K562 (cell line): ENCODE measurements around the gene ZNF835. TPM values are rescaled to one million over a fixed set of nuclear protein-coding genes. Genes with fewer than 3 reads are reported as not detected.
A peak's percentile ranks its signal among the peaks of the same experiment; 100 is the strongest.

Experiments
- ATAC-seq: fragments of 200-7000 bp; cut with Tn5 transposase; 3 replicates; pipeline ENCODE4 v1.9.1; 2020; ENCODE audit warnings: moderate library complexity
- BruUV-seq: library from RNA; stranded (reverse); fragments of 400-500 nt; replicated peaks from 2 replicates; lab custom pipeline; 2021; lab: Mats Ljungman, UMichigan
- CTCF ChIA-PET: fragments of 300-600 bp; formaldehyde crosslinking; extraction: SDS; loops from one replicate; lab custom pipeline; 2021; ENCODE audit warnings: low intra/inter-chr PET ratio; lab: Yijun Ruan, JAX
- POLR2A ChIA-PET: fragments of 300-600, 350-650 bp; sonication (Branson Sonifier 250); formaldehyde crosslinking; extraction: SDS; loops from one replicate; lab custom pipeline; 2021; ENCODE audit warnings: antibody characterized with exemption, inconsistent platforms; lab: Yijun Ruan, JAX
- DNase-seq, 4 experiments: peaks; one replicate each; pipeline versions ENCODE4 v3.0.0 to v3.0.0-alpha.2; 2011 to 2018; ENCODE audit warnings: low spot score in 3 of 4, mixed read lengths in 3 of 4; ENCODE audit errors: extremely low read depth in 1 of 4
- FAIRE-seq: peaks from 2 replicates; lab custom pipeline; 2011; peaks lifted over from hg19 to GRCh38; lab: Jason Lieb, UNC
- H2AFZ ChIP-seq: 2 replicates; pipeline ENCODE4 v1.6.0; 2011; ENCODE audit warnings: low read depth, low read length, control low read depth, inconsistent platforms
- H3K27ac ChIP-seq: fragments of 200-600 bp; 3 replicates; pipeline ENCODE4 v1.8.0; 2011; ENCODE audit warnings: low read depth, mild to moderate bottlenecking, control low read depth, inconsistent platforms, low read length, moderate library complexity, mixed read lengths; ENCODE audit errors: extremely low read depth
- H3K27me3 ChIP-seq, 2 experiments: fragments of 300-600 bp in 1 of 2; 2 replicates in 1 of 2; 3 replicates in 1 of 2; pipeline versions ENCODE4 v1.6.0 to v1.8.0; 2011; ENCODE audit warnings: inconsistent platforms in 2 of 2, low read length in 2 of 2, mild to moderate bottlenecking in 1 of 2, mixed read lengths in 1 of 2, moderate library complexity in 1 of 2; ENCODE audit not compliant: control insufficient read depth in 2 of 2, insufficient read depth in 2 of 2
- H3K36me3 ChIP-seq: fragments of 300-600 bp; 3 replicates; pipeline ENCODE4 v1.8.0; 2011; ENCODE audit warnings: mild to moderate bottlenecking, low read length, inconsistent platforms; ENCODE audit not compliant: control insufficient read depth, insufficient read depth
- H3K4me1 ChIP-seq, 2 experiments: fragments of 200-600 bp in 1 of 2; replicated peaks in 1 of 2; 2 replicates in 1 of 2; 3 replicates in 1 of 2; pipeline versions ENCODE4 v1.5.1 to v1.8.0; 2011; ENCODE audit warnings: inconsistent platforms in 2 of 2, low read length in 2 of 2, mild to moderate bottlenecking in 1 of 2, mixed read lengths in 1 of 2, moderate library complexity in 1 of 2; ENCODE audit not compliant: control insufficient read depth in 2 of 2, insufficient read depth in 2 of 2
- H3K4me2 ChIP-seq: 2 replicates; pipeline ENCODE4 v1.6.1; 2011; ENCODE audit warnings: low read length, control low read depth, inconsistent platforms, mixed read lengths; ENCODE audit not compliant: insufficient read depth
- H3K4me3 ChIP-seq: fragments of 200-600 bp; sonication (generic), shearing (Covaris generic); 2 replicates; pipeline ENCODE4 v1.5.1; 2016; ENCODE audit warnings: control low read depth, inconsistent platforms
- H3K79me2 ChIP-seq: fragments of 200-600 bp; 3 replicates; pipeline ENCODE4 v1.8.0; 2011; ENCODE audit warnings: low read length, inconsistent platforms; ENCODE audit not compliant: control insufficient read depth, insufficient read depth
- H3K9ac ChIP-seq, 2 experiments: 2 replicates each; pipeline versions ENCODE4 v1.6.0 to v1.6.1; 2011; ENCODE audit warnings: low read depth in 2 of 2, low read length in 2 of 2, control low read depth in 1 of 2, inconsistent platforms in 1 of 2, mild to moderate bottlenecking in 1 of 2, mixed read lengths in 1 of 2; ENCODE audit not compliant: insufficient read depth in 1 of 2
- H3K9me1 ChIP-seq: one replicate; pipeline ENCODE4 v1.6.0; 2011; ENCODE audit warnings: inconsistent platforms, mild to moderate bottlenecking, low read length, moderate library complexity; ENCODE audit not compliant: control insufficient read depth, insufficient read depth
- H3K9me3 ChIP-seq: replicated peaks from 2 replicates; pipeline ENCODE4 v1.5.1; 2011; ENCODE audit warnings: low read depth, low read length, inconsistent platforms; ENCODE audit not compliant: control insufficient read depth, insufficient read depth
- H4K20me1 ChIP-seq: replicated peaks from 2 replicates; pipeline ENCODE4 v1.6.1; 2011; ENCODE audit warnings: low read length, inconsistent platforms, mixed read lengths; ENCODE audit not compliant: control insufficient read depth, insufficient read depth
- CCAR2 ChIP-seq: fragments of 200-400 bp; formaldehyde crosslinking; IDR thresholded peaks from 2 replicates; pipeline ENCODE4 v1.6.1; 2017; ENCODE audit warnings: mild to moderate bottlenecking, low read depth, low read length
- EHMT2 ChIP-seq: fragments of 450-650 bp; IDR thresholded peaks from 2 replicates; pipeline ENCODE4 v1.6.1; 2018; ENCODE audit warnings: antibody characterized with exemption
- HDAC3 ChIP-seq: fragments of 450-650 bp; IDR thresholded peaks from 2 replicates; pipeline ENCODE4 v1.6.1; 2018; ENCODE audit warnings: borderline replicate concordance, mild to moderate bottlenecking, moderate library complexity; ENCODE audit not compliant: partially characterized antibody
- HEY1 ChIP-seq: fragments of 250-450 bp; sonication (Bioruptor Pico); IDR thresholded peaks from 2 replicates; pipeline ENCODE4 v1.5.0; 2020; ENCODE audit warnings: mild to moderate bottlenecking, moderate library complexity, borderline replicate concordance
- IRF2 ChIP-seq: sonication (generic); formaldehyde crosslinking; IDR thresholded peaks from 2 replicates; pipeline ENCODE4 v1.8.1; 2022; ENCODE audit warnings: mild to moderate bottlenecking, missing genetic modification reagents
- LCOR ChIP-seq: sonication (generic); formaldehyde crosslinking; IDR thresholded peaks from 2 replicates; pipeline ENCODE4 v1.8.0; 2022; ENCODE audit warnings: mild to moderate bottlenecking, missing genetic modification reagents
- ZBTB43 ChIP-seq: sonication (generic); formaldehyde crosslinking; IDR thresholded peaks from 2 replicates; pipeline ENCODE4 v1.8.0; 2023; ENCODE audit warnings: mild to moderate bottlenecking, missing genetic modification reagents
- ZKSCAN1 ChIP-seq: fragments of 150-350 bp; IDR thresholded peaks from 2 replicates; pipeline ENCODE4 v1.6.1; 2016; ENCODE audit warnings: low read depth, low read length
- WGBS: fragments of 100-300 bp; shearing (Covaris generic); methylation state at CpG from one replicate; pipeline ENCODE4 v1.1.6; 2016; ENCODE audit warnings: low coverage, mixed read lengths; ENCODE audit not compliant: insufficient coverage; ENCODE audit errors: missing lambda C conversion rate; 5-methylcytosine and 5-hydroxymethylcytosine counted together
- in situ Hi-C: fragments of 300-500 bp; cut with MboI; formaldehyde crosslinking; loops from 4 replicates; pipeline ENCODE4 v1.15.0; 2018; ENCODE audit warnings: inconsistent platforms, mixed read lengths
- intact Hi-C: fragments of 100-400 bp; cut with micrococcal nuclease; formaldehyde crosslinking; loops from 2 replicates; pipeline ENCODE4 v1.14.2; 2022
- polyA plus RNA-seq, 8 experiments: library from polyadenylated mRNA; depleted of rRNA in 4 of 8; stranded (reverse) in 5 of 8; unstranded in 3 of 8; fragments of >200 nt; fragmentation: Nextera tagmentation in 2 of 8; fragmentation: Illumina TruSeq in 1 of 8; extraction: Ambion mirVana in 2 of 8; extraction: Trizol in 1 of 8; gene quantifications; 2 replicates each; pipeline versions ENCODE4 v1.2.1 to v1.2.3, GENCODE V29; 2011 to 2014; ENCODE audit warnings: inconsistent platforms in 1 of 8, missing spikeins in 1 of 8
- total RNA-seq, 7 experiments: library from RNA; depleted of rRNA in 6 of 7; stranded (reverse); fragments of >200 nt in 6 of 7; fragmentation: Illumina TruSeq in 2 of 7; extraction: Trizol in 2 of 7; gene quantifications; 2 replicates each; pipeline versions ENCODE4 v1.2.1 to v1.2.3, GENCODE V29; 2011 to 2021; ENCODE audit warnings: low replicate concordance in 1 of 7

The ZNF835 gene
- total and polyA plus RNA-seq, 9 of the 15 experiments (the other 6 are each of a cell fraction or from before 2014, with no cell fraction given): not detected

- H2AFZ ChIP-seq: no peak overlapping the region
- H3K27me3 ChIP-seq: no peaks in the 10 kb centered on the region
- no peak for FAIRE-seq
- H3K4me1 ChIP-seq: no peaks in the 10 kb centered on the region
- H3K9me3 ChIP-seq: no peaks in the 10 kb centered on the region
- ChIA-PET POLR2A (no interaction called here), CTCF (no interaction called here)
- no peak overlapping the region for H3K9ac ChIP-seq
- H3K27ac ChIP-seq: no peak overlapping the region
- WGBS: 0% methylated on average over 3 of the region's 3 CpGs
- in situ Hi-C loops (no loop called here), intact Hi-C loops (no loop called here)
- H3K36me3 ChIP-seq: no peaks in the 10 kb centered on the region
- H3K79me2 ChIP-seq: no peaks in the 10 kb centered on the region
- no peak for DNase-seq
- no peaks in the 10 kb centered on the region for H3K9me1 ChIP-seq
- TF ChIP-seq HEY1 (CRISPR knock-in tag) (no peak), ZKSCAN1 (peak; percentile 77), CCAR2 (no peak), HDAC3 (no peak), ZBTB43 (CRISPR knock-in tag) (no peak), LCOR (CRISPR knock-in tag) (no peak), IRF2 (no peak), EHMT2 (no peak)
- no TSS peak for BruUV-seq
- no peak for ATAC-seq
- H3K4me2 ChIP-seq: no peak overlapping the region
- no peak overlapping the region for H3K4me3 ChIP-seq
- H4K20me1 ChIP-seq: no peaks in the 10 kb centered on the region
Measured at GRCh38 chr19:56661248-56661647, 10.3 kb downstream of the ZNF835 start.
